CD4-positive, alpha-beta T cell (primary cell): ENCODE results near the gene TTC21A. TPM values are rescaled to one million over a fixed set of nuclear protein-coding genes. Genes with fewer than 3 reads are reported as not detected.

ENCODE experiments used
- ATAC-seq: fragments of 200-7000 bp; cut with Tn5 transposase; one replicate; pipeline ENCODE4 v1.10.0; 2022; ENCODE audit warnings: mild to moderate bottlenecking; ENCODE audit not compliant: poor library complexity
- CTCF ChIA-PET: fragments of 350-600 bp; sonication (Branson Sonifier 250); formaldehyde crosslinking; loops from one replicate; lab custom pipeline; 2021; ENCODE audit warnings: antibody characterized with exemption, inconsistent platforms; lab: Charles Lee
- POLR2A ChIA-PET: fragments of 350-600 bp; sonication (Branson Sonifier 250); formaldehyde crosslinking; loops from one replicate; lab custom pipeline; 2021; ENCODE audit warnings: antibody characterized with exemption, inconsistent platforms; lab: Charles Lee
- DNase-seq, 14 experiments: peaks; one replicate each; pipeline ENCODE4 v3.0.0-alpha.2; 2013 to 2020; ENCODE audit warnings: mixed read lengths in 2 of 14
- H3K27ac ChIP-seq, 2 donors: one replicate each; pipeline versions ENCODE4 v1.5.1 to v1.7.0; 2013; ENCODE audit warnings: low read length in 2 of 2, low read depth in 1 of 2, mild to moderate bottlenecking in 1 of 2
- H3K27me3 ChIP-seq, 2 experiments: 1 replicate in 1 of 2; 2 replicates in 1 of 2; pipeline versions ENCODE4 v1.6.1 to v1.7.0; 2013; ENCODE audit warnings: low read length in 2 of 2, control low read depth in 1 of 2, mild to moderate bottlenecking in 1 of 2, moderate library complexity in 1 of 2; ENCODE audit not compliant: insufficient read depth in 2 of 2, control insufficient read depth in 1 of 2
- H3K36me3 ChIP-seq: one replicate; pipeline ENCODE4 v1.6.1; 2013; ENCODE audit warnings: low read length, control low read depth; ENCODE audit not compliant: insufficient read depth
- H3K4me1 ChIP-seq: one replicate; pipeline ENCODE4 v1.6.1; 2013; ENCODE audit warnings: low read length, control low read depth; ENCODE audit not compliant: insufficient read depth
- H3K4me3 ChIP-seq: one replicate; pipeline ENCODE4 v1.5.1; 2013; ENCODE audit warnings: mild to moderate bottlenecking, low read length, moderate library complexity
- H3K9me3 ChIP-seq, 2 experiments: 1 replicate in 1 of 2; 2 replicates in 1 of 2; pipeline versions ENCODE4 v1.6.1 to v1.7.0; 2013; ENCODE audit warnings: low read length in 2 of 2, mild to moderate bottlenecking in 2 of 2, control low read depth in 1 of 2, moderate library complexity in 1 of 2; ENCODE audit not compliant: control insufficient read depth in 1 of 2, insufficient read depth in 1 of 2
- H3K27ac Mint-ChIP-seq: one replicate; pipeline ENCODE4 v1.8.0; 2020; ENCODE audit warnings: mixed read lengths
- H3K27me3 Mint-ChIP-seq: one replicate; pipeline ENCODE4 v1.8.0; 2021; ENCODE audit warnings: mixed read lengths
- H3K36me3 Mint-ChIP-seq: one replicate; pipeline ENCODE4 v1.8.0; 2021; ENCODE audit warnings: low read depth, mixed read lengths
- H3K4me1 Mint-ChIP-seq: one replicate; pipeline ENCODE4 v1.8.0; 2021; ENCODE audit warnings: low read depth, mixed read lengths
- H3K4me3 Mint-ChIP-seq: one replicate; pipeline ENCODE4 v1.8.0; 2020; ENCODE audit warnings: mild to moderate bottlenecking, mixed read lengths
- H3K9me3 Mint-ChIP-seq: one replicate; pipeline ENCODE4 v1.8.0; 2020; ENCODE audit warnings: mixed read lengths
- CTCF ChIP-seq: fragments of 200-600 bp; IDR thresholded peaks from one replicate; pipeline ENCODE4 v1.8.0; 2022; ENCODE audit warnings: antibody characterized with exemption, mild to moderate bottlenecking
- intact Hi-C, 2 experiments: fragments of 100-400 bp; cut with DNase I in 1 of 2; cut with micrococcal nuclease in 1 of 2; formaldehyde crosslinking; loops; one replicate each; pipeline versions ENCODE4 v1.15.1 to v1.9.0; 2023 to 2025; cut with DNase I, micrococcal nuclease
- total RNA-seq, 174 experiments: library from RNA in 2 of 174; stranded (reverse) in 2 of 174; gene quantifications; one replicate each; pipeline ENCODE4 v1.2.3 and lab custom pipeline; 2021 to 2026

TTC21A gene
- total RNA-seq, 2 experiments from 2014 or later: 4.1 to 5.2 TPM

- DNase-seq (peak in 1 of 14 experiments; percentile 27), ATAC-seq (no peak)
- Histone ChIP-seq H3K27ac (no peak overlapping the region), H3K4me1 (no peaks in the 10 kb centered on the region), H3K4me3 (no peak overlapping the region), H3K36me3 (peaks cover 6% of the 10 kb centered on the region), H3K9me3 (no peaks in the 10 kb centered on the region), H3K27me3 (no peaks in the 10 kb centered on the region)
- CTCF ChIA-PET: no interaction called here
- H3K27ac Mint-ChIP-seq: no peak overlapping the region
- no peak for TF ChIP-seq CTCF
- H3K9me3 Mint-ChIP-seq: no peaks in the 10 kb centered on the region
- H3K4me1 Mint-ChIP-seq: peaks cover 8% of the 10 kb centered on the region
- no peak overlapping the region for H3K4me3 Mint-ChIP-seq
- H3K36me3 Mint-ChIP-seq: peaks cover 13% of the 10 kb centered on the region
- intact Hi-C loops: no loop called here
- POLR2A ChIA-PET: no interaction called here
- H3K27me3 Mint-ChIP-seq: no peaks in the 10 kb centered on the region
Observed at GRCh38 chr3:39135170-39135805, 27.8 kb downstream of the TTC21A start.

GRCh38 chr3:39136533-39137434, 29.3 kb downstream of the TTC21A start:
- Mint-ChIP-seq H3K4me3 (no peak overlapping the region), H3K27ac (peak overlapping the region; percentile 48), H3K27me3 (no peaks in the 10 kb centered on the region), H3K9me3 (no peaks in the 10 kb centered on the region), H3K36me3 (peaks cover 28% of the 10 kb centered on the region), H3K4me1 (peaks cover 13% of the 10 kb centered on the region)
- H3K36me3 ChIP-seq: peaks cover 21% of the 10 kb centered on the region
- CTCF ChIA-PET: no interaction called here
- peak in 1 of 14 experiments; percentile 38 for DNase-seq
- no peak overlapping the region for H3K27ac ChIP-seq
- intact Hi-C loops: no loop called here
- POLR2A ChIA-PET: no interaction called here
- no peak for ATAC-seq
- no peak overlapping the region for H3K4me3 ChIP-seq
- H3K27me3 ChIP-seq: no peaks in the 10 kb centered on the region
- H3K4me1 ChIP-seq: peaks cover 4% of the 10 kb centered on the region
- TF ChIP-seq CTCF: no peak
- H3K9me3 ChIP-seq: no peaks in the 10 kb centered on the region

- no peaks in the 10 kb centered on the region for H3K27me3 ChIP-seq
- peaks cover 19% of the 10 kb centered on the region for H3K4me1 Mint-ChIP-seq
- peaks cover 28% of the 10 kb centered on the region for H3K36me3 ChIP-seq
- peaks cover 35% of the 10 kb centered on the region for H3K36me3 Mint-ChIP-seq
- H3K9me3 ChIP-seq: no peaks in the 10 kb centered on the region
- no peaks in the 10 kb centered on the region for H3K27me3 Mint-ChIP-seq
- ChIA-PET POLR2A (no interaction called here), CTCF (no interaction called here)
- no peak for TF ChIP-seq CTCF
- no peak overlapping the region for H3K4me3 ChIP-seq
- DNase-seq (peak in 1 of 14 experiments; percentile 27), ATAC-seq (no peak)
- H3K9me3 Mint-ChIP-seq: no peaks in the 10 kb centered on the region
- H3K27ac ChIP-seq: no peak overlapping the region
- no peak overlapping the region for H3K4me3 Mint-ChIP-seq
- intact Hi-C loops: no loop called here
- peaks cover 9% of the 10 kb centered on the region for H3K4me1 ChIP-seq
- peak overlapping the region; percentile 68 for H3K27ac Mint-ChIP-seq
Observed at GRCh38 chr3:39137435-39137936, 30.0 kb downstream of the TTC21A start.
